Measurements from ENCODE around the gene SLC25A25. TPM values are rescaled to one million over a fixed set of nuclear protein-coding genes. Genes with fewer than 3 reads are reported as not detected.

SLC25A25 gene
- total RNA-seq, 1 donor from 2014 or later: 9.7 TPM

GRCh38 chr9:128155736-128156500 lies 87.9 kb downstream of the SLC25A25 start:
- Mint-ChIP-seq H3K4me1 (ENCODE audit: low read depth) (peaks cover 2% of the 10 kb centered on the region), H3K27me3 (peaks cover 2% of the 10 kb centered on the region), H3K36me3 (ENCODE audit: insufficient read depth) (no peaks in the 10 kb centered on the region), H3K9me3 (ENCODE audit: low read depth) (no peaks in the 10 kb centered on the region), H3K27ac (no peak overlapping the region), H3K4me3 (ENCODE audit: low read depth) (no peak overlapping the region)
- TF ChIP-seq CTCF (IDR thresholded peaks at IDR 0.05; ENCODE audit: unreplicated experiment): no peak
- no peak for DNase-seq (ENCODE audit: low spot score, unreplicated experiment)

Other genes with a start within 250 kb of the SLC25A25 start
- 0.64 and 0.91 TPM in 2 replicates for gene ENG, start 213.6 kb upstream of the SLC25A25 start, total RNA-seq
- gene AK1, start 190.6 kb upstream of the SLC25A25 start, total RNA-seq: 46.2 and 46.5 TPM in 2 replicates
- gene ST6GALNAC6, start 168.6 kb upstream of the SLC25A25 start, total RNA-seq: 31.1 and 36.7 TPM in 2 replicates
- gene ST6GALNAC4, start 151.2 kb upstream of the SLC25A25 start, total RNA-seq: 7.0 and 7.7 TPM in 2 replicates
- 3.4 and 3.6 TPM in 2 replicates for gene PIP5KL1, start 137.5 kb upstream of the SLC25A25 start, total RNA-seq
- 34.0 and 37.7 TPM in 2 replicates for gene DPM2, start 130.4 kb upstream of the SLC25A25 start, total RNA-seq
- 48.2 and 54.1 TPM in 2 replicates for gene EEIG1, start 87.2 kb upstream of the SLC25A25 start, total RNA-seq
- gene NAIF1, start 912 bp upstream of the SLC25A25 start, total RNA-seq: 9.6 and 10.8 TPM in 2 replicates
- 60.4 and 61.5 TPM in 2 replicates for gene PTGES2, start 59.5 kb downstream of the SLC25A25 start, total RNA-seq
- not detected in 2 replicates for gene LCN2, start 81.2 kb downstream of the SLC25A25 start, total RNA-seq
- gene BBLN, start 92.0 kb downstream of the SLC25A25 start, total RNA-seq: 57.3 and 62.5 TPM in 2 replicates
- 155 and 164 TPM in 2 replicates for gene CIZ1, start 123.3 kb downstream of the SLC25A25 start, total RNA-seq
- 34.1 and 38.0 TPM in 2 replicates for gene DNM1, start 135.1 kb downstream of the SLC25A25 start, total RNA-seq
- 87.0 and 108 TPM in 2 replicates for gene GOLGA2, start 207.8 kb downstream of the SLC25A25 start, total RNA-seq
- 18.8 and 20.7 TPM in 2 replicates for gene SWI5, start 208.0 kb downstream of the SLC25A25 start, total RNA-seq